Measurements from ENCODE around the gene CDKAL1. TPM values are rescaled to one million over a fixed set of nuclear protein-coding genes. Genes with fewer than 3 reads are reported as not detected.

Gene CDKAL1
- total and polyA plus RNA-seq, 2 donors (not counting 3 experiments of a cell fraction or from before 2014, with no cell fraction given), result 6.1 to 20.5 TPM

DNA sequence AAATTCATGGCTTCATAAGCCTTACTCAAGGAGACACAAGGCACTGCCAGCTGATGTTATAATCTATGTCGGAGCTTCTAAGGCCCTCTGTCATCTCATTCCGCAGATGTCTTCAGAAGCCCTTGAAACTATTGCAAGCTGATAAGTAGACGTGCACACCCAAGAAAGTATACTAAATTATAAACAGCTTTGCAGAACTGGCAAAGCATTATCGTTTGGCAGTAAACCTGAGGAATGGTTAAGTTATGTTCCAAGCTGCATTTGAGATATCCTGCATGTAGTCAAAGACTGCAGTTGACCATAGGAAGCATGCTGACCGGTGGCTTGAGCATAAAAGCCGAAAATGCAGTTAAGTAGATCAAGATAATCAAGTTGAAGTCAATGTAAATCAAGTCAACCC, 633.5 kb downstream of the CDKAL1 start:
- POLR2A ChIA-PET, result no interaction called here
- no peak overlapping the region for H3K27ac ChIP-seq (ENCODE audit: insufficient read depth, low read depth, low read length)
- FAIRE-seq (no peak), DNase-seq (ENCODE audit: low read depth, low spot score) (no peak)
- no peak overlapping the region for H3K9ac ChIP-seq (replicated peaks; ENCODE audit: extremely low read depth, insufficient read depth, low read length)
- no peaks in the 10 kb centered on the region for H4K20me1 ChIP-seq (replicated peaks; ENCODE audit: control insufficient read depth, extremely low read depth, insufficient read depth, low read length)
- H3K4me3 ChIP-seq (replicated peaks in 1 of 3; ENCODE audit: insufficient read depth in 1 of 3, low read depth in 1 of 3, low read length in 3 of 3), result no peak overlapping the region
- no peak overlapping the region for H3K4me2 ChIP-seq (ENCODE audit: insufficient read depth, low read length)
- intact Hi-C loops (cut with micrococcal nuclease), result no loop called here
- H3K4me1 ChIP-seq (ENCODE audit: control insufficient read depth, extremely low read depth, insufficient read depth, low read length), result peaks cover 9% of the 10 kb centered on the region
- H3K9me1 ChIP-seq (replicated peaks; ENCODE audit: control insufficient read depth, extremely low read depth, insufficient read depth, low read length), result no peaks in the 10 kb centered on the region
- no peak overlapping the region for H2AFZ ChIP-seq (ENCODE audit: low read depth, low read length)
- BruUV-seq (replicated peaks), result no TSS peak
- dilution Hi-C loops (cut with MboI; ENCODE audit: extremely low pct_ligation_motif_present, low sequenced_read_pairs), result no loop called here
- no peaks in the 10 kb centered on the region for H3K9me3 ChIP-seq (replicated peaks; ENCODE audit: control insufficient read depth, insufficient read depth, low read length)
- H3K79me2 ChIP-seq (ENCODE audit: control insufficient read depth, insufficient read depth, low read length), result no peaks in the 10 kb centered on the region
- no peaks in the 10 kb centered on the region for H3K27me3 ChIP-seq (ENCODE audit: control insufficient read depth in 2 of 2, insufficient read depth in 2 of 2, low read length in 2 of 2)
- TF ChIP-seq GATA2 (IDR thresholded peaks at IDR 0.05; ENCODE audit: insufficient read depth, insufficient read length, low read depth, low read length) (no peak), FOS (IDR thresholded peaks at IDR 0.05; ENCODE audit: borderline replicate concordance, insufficient read depth, low read length) (no peak), EZH2 (IDR thresholded peaks at IDR 0.05; ENCODE audit: borderline replicate concordance, low read depth, low read length, severe bottlenecking) (no peak), MYC (IDR thresholded peaks at IDR 0.05; ENCODE audit: low read depth, low read length) (no peak), POLR2AphosphoS5 (IDR thresholded peaks at IDR 0.05; ENCODE audit: insufficient read depth, low read depth, low read length) (no peak)
- TF ChIP-seq, protein P1, sequence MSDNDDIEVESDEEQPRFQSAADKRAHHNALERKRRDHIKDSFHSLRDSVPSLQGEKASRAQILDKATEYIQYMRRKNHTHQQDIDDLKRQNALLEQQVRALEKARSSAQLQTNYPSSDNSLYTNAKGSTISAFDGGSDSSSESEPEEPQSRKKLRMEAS (IDR thresholded peaks at IDR 0.05; ENCODE audit: insufficient read depth, insufficient read length), result no peak
- TF ChIP-seq, protein P2, sequence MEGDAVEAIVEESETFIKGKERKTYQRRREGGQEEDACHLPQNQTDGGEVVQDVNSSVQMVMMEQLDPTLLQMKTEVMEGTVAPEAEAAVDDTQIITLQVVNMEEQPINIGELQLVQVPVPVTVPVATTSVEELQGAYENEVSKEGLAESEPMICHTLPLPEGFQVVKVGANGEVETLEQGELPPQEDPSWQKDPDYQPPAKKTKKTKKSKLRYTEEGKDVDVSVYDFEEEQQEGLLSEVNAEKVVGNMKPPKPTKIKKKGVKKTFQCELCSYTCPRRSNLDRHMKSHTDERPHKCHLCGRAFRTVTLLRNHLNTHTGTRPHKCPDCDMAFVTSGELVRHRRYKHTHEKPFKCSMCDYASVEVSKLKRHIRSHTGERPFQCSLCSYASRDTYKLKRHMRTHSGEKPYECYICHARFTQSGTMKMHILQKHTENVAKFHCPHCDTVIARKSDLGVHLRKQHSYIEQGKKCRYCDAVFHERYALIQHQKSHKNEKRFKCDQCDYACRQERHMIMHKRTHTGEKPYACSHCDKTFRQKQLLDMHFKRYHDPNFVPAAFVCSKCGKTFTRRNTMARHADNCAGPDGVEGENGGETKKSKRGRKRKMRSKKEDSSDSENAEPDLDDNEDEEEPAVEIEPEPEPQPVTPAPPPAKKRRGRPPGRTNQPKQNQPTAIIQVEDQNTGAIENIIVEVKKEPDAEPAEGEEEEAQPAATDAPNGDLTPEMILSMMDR (IDR thresholded peaks at IDR 0.05; ENCODE audit: extremely low read depth in 1 of 2, insufficient read depth in 1 of 2, low read depth in 1 of 2, low read length in 2 of 2), result no peak
- CTCF ChIA-PET, result interaction anchor here (1.1 kb wide), 1 partner anchor 10 kb away, joined by 5 read pairs; no protein-coding TSS in a partner anchor
- H3K36me3 ChIP-seq (ENCODE audit: control insufficient read depth in 2 of 2, extremely low read depth in 1 of 2, insufficient read depth in 2 of 2, low read length in 2 of 2), result no peaks in the 10 kb centered on the region
